Airway epithelial cell (primary cell): ENCODE measurements around the gene HSD17B1. TPM values are rescaled to one million over a fixed set of nuclear protein-coding genes. Genes with fewer than 3 reads are reported as not detected.

Experiments used
- total RNA-seq: library from RNA; depleted of rRNA; stranded (reverse); fragments of >200 nt; gene quantifications from 2 replicates; pipeline ENCODE4 v1.2.3, GENCODE V29; 2015

HSD17B1 gene, protein sequence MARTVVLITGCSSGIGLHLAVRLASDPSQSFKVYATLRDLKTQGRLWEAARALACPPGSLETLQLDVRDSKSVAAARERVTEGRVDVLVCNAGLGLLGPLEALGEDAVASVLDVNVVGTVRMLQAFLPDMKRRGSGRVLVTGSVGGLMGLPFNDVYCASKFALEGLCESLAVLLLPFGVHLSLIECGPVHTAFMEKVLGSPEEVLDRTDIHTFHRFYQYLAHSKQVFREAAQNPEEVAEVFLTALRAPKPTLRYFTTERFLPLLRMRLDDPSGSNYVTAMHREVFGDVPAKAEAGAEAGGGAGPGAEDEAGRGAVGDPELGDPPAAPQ
- 5.7 and 9.3 TPM in 2 replicates for total RNA-seq

DNA sequence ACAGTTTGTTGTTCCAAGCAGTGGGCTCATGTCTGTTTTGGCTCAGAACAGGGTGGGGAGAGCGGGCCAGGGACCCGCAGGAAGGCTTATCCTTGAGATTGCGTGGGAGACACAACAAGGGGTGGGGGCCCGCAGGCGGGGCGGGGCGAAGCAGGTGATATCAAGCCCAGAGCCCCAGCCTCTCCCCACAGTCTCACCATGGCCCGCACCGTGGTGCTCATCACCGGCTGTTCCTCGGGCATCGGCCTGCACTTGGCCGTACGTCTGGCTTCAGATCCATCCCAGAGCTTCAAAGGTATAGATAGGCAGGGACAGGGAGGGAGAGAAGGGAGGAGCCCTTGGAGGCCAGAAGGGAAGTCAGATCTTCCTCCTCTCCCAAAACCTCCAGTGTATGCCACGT, at the start of gene HSD17B1:
Gene HSD17B1, plus strand, starts transcription at position 188 of the 400 bp plus-strand sequence. Its CDS starts 11 bp downstream, at position 199.

DNA sequence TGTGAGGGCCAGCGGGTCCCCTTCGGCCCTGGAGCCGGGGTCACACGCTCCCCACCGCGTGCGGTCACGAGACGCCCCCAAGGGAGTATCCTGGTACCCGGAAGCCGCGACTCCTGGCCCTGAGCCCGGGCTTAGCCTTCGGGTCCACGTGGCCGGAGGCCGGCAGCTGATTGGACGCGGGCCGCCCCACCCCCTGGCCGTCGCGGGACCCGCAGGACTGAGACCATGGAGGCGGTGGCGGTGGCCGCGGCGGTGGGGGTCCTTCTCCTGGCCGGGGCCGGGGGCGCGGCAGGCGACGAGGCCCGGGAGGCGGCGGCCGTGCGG, 16.7 kb upstream of the HSD17B1 start, which contains the start of gene NAGLU:
Gene NAGLU, plus strand, starts transcription at position 194 of the 324 bp plus-strand sequence. Its CDS starts 32 bp downstream, at position 226.

DNA sequence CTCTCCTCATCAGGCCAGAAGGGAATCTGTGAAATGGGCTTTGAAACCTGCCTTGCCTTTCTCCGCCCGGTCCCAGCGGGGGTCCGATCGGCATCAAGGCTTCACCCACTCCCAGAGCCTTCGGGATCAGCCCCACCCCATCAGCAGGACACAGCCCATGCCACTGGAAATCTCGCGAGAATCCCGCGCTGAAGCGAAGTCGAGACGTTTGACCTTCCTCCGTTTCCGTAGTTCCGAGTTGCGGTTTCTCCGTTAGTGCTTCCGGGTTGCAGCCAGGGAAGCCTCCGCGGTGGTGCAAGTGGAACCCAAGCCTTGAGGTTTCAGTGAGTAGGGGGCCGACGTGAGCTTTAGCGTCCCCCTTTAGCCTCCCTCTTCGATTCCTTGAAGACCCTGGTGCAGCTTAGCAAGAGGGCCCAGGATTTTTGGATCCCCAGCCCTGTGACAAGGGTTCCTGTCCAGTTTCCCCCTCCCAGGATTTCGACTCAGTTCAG, 9.2 kb downstream of the HSD17B1 start, which contains the start of gene COASY:
Gene COASY, plus strand, starts transcription at position 252 of the 491 bp plus-strand sequence. CDS start 475 bp downstream, outside the sequence.

GRCh38 chr17:42566883-42567573, 14.3 kb downstream of the HSD17B1 start, which contains the start of gene MLX:
TSS of gene MLX (plus strand) at chr17:42567100. CDS start at chr17:42567125, 25 bp downstream.

DNA sequence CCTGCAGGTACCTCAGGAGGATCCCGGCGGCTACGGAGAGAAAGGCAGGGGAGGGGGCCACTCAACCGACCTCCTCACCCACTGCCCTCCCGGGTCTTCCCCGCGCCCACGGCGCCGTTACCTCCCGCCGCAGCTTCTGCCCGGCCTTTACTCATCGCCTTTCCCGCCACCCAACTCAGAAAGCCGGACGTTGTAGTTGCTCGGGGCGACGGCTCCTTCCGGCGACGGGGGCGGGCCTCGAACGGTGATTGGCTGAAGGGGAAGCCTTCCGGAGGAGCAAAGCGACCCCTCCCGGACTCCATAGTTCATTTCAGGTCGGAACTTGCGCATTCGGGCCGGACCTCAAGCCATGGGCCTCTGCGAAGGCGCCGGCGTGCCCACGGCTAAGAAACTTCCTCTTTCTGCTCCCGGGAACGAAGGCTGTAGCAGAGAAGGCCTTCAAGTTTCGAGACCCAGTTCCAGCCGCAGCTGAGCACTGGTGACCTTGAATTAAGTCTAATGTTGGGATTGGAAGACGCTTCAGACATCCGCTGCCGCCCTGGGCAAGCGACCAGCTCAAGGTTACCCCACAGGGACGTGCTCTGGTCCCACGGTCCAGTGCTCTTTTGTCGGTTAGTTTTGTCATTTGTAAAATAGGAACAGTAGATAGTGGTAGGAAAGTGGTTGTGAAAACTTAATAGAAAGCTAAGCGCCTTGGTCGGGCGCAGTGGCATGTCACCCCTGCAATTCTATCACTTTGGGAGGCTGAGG, 25.0 kb downstream of the HSD17B1 start, which contains the start of gene PSMC3IP:
Gene PSMC3IP, minus strand, starts transcription at position 198 of the 750 bp plus-strand sequence. Its CDS starts 43 bp downstream, at position 155.

Other genes with a start within 250 kb of the HSD17B1 start
- gene STAT3, start 164.5 kb upstream of the HSD17B1 start, total RNA-seq = 53.4 and 72.6 TPM in 2 replicates
- 230 and 255 TPM in 2 replicates for gene CAVIN1, start 129.7 kb upstream of the HSD17B1 start, total RNA-seq
- 48.5 and 54.6 TPM in 2 replicates for gene ATP6V0A1, start 94.0 kb upstream of the HSD17B1 start, total RNA-seq
- gene NAGLU, start 16.7 kb upstream of the HSD17B1 start, total RNA-seq = 19.6 and 25.0 TPM in 2 replicates
- 45.0 and 59.5 TPM in 2 replicates for gene COASY, start 9.2 kb downstream of the HSD17B1 start, total RNA-seq
- 21.3 and 33.7 TPM in 2 replicates for gene MLX, start 14.2 kb downstream of the HSD17B1 start, total RNA-seq
- 9.8 and 13.4 TPM in 2 replicates for gene PSMC3IP, start 24.8 kb downstream of the HSD17B1 start, total RNA-seq
- 47.0 and 57.5 TPM in 2 replicates for gene RETREG3, start 56.5 kb downstream of the HSD17B1 start, total RNA-seq
- gene TUBG1, start 56.8 kb downstream of the HSD17B1 start, total RNA-seq = 90.4 and 130 TPM in 2 replicates
- gene TUBG2, start 106.4 kb downstream of the HSD17B1 start, total RNA-seq = 8.5 and 9.0 TPM in 2 replicates
- gene PLEKHH3, start 124.1 kb downstream of the HSD17B1 start, total RNA-seq = 49.8 and 55.3 TPM in 2 replicates
- gene CCR10, start 128.9 kb downstream of the HSD17B1 start, total RNA-seq = 0.19 and 0.28 TPM in 2 replicates
- 4.1 and 4.2 TPM in 2 replicates for gene CNTNAP1, start 129.6 kb downstream of the HSD17B1 start, total RNA-seq
- 9.0 and 10.4 TPM in 2 replicates for gene EZH1, start 192.1 kb downstream of the HSD17B1 start, total RNA-seq
- 0.49 TPM in 1 of 2 replicates, not detected in the other for gene RAMP2, start 208.3 kb downstream of the HSD17B1 start, total RNA-seq
- 98.8 and 108 TPM in 2 replicates for gene VPS25, start 220.5 kb downstream of the HSD17B1 start, total RNA-seq
- gene WNK4, start 227.7 kb downstream of the HSD17B1 start, total RNA-seq = 0.09 TPM in 1 of 2 replicates, not detected in the other
- gene COA3, start 245.8 kb downstream of the HSD17B1 start, total RNA-seq = 78.8 and 81.6 TPM in 2 replicates
- 0.07 TPM in 1 of 2 replicates, not detected in the other for gene CNTD1, start 245.9 kb downstream of the HSD17B1 start, total RNA-seq